GM10847 (cell line): ENCODE measurements around the gene XPR1.

ENCODE experiments used
- POLR2A ChIP-seq: IDR thresholded peaks from 2 replicates; pipeline ENCODE4 v1.6.1; 2011; ENCODE audit not compliant: insufficient read length; ENCODE audit errors: extremely low read depth

The XPR1 gene

GRCh38 chr1:180779584-180779983, 147.8 kb downstream of the XPR1 start:
- TF ChIP-seq POLR2A: no peak

DNA sequence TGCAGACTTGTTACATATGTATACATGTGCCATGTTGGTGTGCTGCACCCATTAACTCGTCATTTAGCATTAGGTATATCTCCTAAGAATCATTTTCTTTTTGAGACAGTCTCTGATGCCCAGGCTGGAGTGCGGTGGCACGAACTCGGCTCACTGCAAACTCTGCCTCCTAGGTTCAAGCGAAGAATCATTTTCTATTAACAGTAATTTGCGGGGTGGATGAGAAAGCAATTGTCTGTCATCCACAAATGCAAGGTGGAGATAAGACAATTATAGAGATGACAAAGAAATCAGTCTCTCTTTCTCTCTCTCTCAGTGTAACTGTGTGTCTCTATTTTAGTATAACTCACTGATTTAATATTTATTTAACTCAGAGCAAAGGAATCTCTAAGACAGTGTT, 149.9 kb downstream of the XPR1 start:
- no peak for TF ChIP-seq POLR2A

GRCh38 chr1:180785291-180785690, 153.5 kb downstream of the XPR1 start:
- no peak for TF ChIP-seq POLR2A

DNA sequence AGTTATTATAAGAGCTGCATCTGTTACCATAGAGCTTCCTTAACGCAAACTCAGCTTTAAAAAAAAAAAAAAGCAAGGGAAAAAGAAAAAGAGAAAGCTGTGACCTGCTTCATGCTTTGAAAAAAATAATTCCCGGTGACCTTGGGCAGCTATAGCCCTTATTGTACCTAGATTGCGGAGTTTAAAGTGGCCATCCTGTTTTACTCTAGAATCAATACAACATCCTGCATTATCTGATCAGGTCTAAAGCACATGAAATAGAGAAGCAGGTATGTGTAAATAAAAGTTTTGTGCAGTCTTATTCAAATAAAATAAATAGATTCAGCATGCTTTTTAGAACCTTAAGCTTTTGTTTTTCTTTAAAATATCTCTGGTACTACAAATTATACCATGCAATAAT, 154.1 kb downstream of the XPR1 start:
- TF ChIP-seq POLR2A: no peak

DNA sequence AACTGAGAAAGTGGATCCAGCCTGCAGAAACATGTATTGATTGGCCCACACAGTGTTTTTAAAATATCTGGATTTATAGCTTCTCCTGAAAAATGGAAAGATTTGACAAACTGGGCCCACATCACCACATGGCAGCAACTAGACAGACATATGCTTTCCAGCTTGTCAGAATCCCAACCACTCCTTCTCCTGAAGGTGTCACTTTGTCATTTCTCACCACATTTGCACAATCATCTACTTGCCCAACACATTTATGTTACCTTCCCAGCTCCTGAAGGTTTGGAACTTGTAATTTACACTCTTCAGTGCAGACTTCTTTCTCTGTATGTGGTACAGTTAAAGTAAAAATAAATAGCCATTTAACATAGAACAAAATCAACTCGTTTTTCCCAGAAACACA, 154.8 kb downstream of the XPR1 start:
- no peak for TF ChIP-seq POLR2A

DNA sequence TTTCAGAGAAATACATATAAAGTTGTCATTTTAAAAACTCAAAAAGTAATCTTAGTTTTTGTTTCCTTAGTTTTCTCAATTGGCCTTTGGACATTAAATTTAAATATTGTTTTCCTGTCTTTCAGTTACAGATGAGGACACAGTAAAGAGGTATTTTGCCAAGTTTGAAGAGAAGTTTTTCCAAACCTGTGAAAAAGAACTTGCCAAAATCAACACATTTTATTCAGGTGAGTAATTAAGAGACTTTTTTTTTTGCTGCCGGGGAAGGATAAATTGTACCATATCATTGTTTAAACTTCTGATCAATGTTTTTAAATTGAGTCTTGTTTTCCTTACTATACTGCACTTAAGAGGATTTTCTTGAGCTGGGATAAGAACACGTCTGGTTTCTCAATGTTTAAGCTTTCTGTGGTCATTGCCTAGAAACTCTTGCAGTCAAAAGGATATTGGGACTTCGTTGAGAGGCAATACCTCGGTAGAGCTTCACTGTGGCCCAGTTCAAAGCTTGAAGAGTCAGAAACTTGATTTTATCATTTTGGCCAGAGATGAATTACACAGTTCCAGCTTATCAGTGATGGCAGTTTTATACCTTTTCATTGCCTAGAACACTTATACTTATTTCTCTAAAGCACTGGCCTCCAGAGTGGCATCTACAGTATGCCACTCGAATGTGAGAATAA, 155.9 kb downstream of the XPR1 start:
- TF ChIP-seq POLR2A: no peak

DNA sequence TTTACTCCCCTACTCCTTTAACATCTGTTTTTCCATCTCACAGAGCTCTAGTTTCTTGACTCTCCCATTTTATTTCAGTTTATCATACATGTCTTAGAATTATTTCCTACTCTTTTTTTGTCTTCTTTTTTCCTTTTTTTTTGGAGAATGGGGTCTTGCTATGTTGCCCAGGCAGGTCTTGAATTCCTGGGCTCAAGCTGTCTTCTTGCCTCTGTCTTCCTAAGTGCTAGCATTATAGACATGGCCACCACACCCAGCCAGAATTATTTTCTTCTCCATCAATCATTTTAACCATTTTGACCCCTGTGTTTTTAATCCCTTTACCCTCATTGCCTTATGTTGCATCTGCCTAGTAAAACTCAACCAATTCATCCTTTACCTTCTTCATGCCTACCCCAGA, 157.6 kb downstream of the XPR1 start:
- TF ChIP-seq POLR2A: no peak

GRCh38 chr1:180791806-180792205, 160.0 kb downstream of the XPR1 start:
- no peak for TF ChIP-seq POLR2A

- no peak for TF ChIP-seq POLR2A
Observed at GRCh38 chr1:180793451-180793850, 161.6 kb downstream of the XPR1 start.

- TF ChIP-seq POLR2A: no peak
Observed at GRCh38 chr1:180796897-180797640, 165.2 kb downstream of the XPR1 start.

DNA sequence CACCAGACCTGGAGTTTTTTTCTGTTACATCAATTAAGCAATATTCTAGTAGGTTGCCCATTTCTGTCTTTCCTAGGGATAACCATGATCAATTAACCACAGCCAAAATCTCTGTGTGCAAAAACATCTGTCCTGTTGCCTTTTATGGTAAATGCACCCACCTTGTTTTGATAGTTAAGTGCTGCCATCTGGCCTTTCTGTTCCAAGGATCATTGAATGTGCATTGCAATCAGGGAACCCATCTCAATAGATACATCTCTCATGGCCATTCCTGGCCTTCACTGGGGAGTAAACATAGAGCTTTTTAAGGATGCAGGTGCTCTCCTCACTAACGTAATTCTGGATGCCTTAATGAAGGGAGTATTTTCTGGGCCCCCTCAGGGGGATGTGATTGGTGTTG, 169.1 kb downstream of the XPR1 start:
- no peak for TF ChIP-seq POLR2A

GRCh38 chr1:180802813-180803212, 171.0 kb downstream of the XPR1 start:
- TF ChIP-seq POLR2A: no peak

DNA sequence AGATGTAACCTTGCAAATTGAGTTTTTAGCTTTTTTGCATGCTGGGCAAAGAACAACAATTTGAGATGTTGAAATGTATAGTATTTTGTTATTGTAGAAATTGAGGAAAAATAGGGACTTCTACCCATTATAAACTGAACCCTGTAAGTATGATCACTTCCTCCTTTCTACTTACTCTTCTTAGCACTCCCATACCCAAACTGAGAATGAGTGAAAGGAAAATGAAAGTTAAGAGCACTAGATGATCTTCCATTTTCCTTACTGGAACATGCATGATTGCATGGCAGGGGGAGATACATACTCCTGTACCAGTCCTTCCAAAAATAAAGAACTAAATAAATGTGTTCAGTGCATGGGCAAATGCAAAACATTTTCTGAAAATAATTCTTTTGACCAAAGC, 173.5 kb downstream of the XPR1 start:
- TF ChIP-seq POLR2A: no peak

DNA sequence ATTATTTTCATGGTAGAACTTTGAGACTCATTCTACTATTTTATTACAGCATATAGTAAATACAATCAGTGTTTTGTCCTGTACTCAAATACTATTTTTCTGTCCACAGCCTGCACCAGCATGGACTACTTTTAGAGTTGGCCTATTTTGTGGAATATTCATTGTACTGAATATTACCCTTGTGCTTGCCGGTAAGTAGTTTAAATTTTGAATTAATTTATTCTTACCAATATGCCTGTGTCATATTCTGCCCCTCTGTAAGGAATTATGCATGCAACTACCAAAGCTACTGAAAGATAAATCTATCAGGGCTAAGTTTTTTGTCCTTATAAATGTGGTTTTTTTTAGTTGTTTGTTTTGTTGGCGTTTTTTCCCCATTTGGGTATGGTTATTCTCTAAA, 179.5 kb downstream of the XPR1 start:
- TF ChIP-seq POLR2A: no peak

DNA sequence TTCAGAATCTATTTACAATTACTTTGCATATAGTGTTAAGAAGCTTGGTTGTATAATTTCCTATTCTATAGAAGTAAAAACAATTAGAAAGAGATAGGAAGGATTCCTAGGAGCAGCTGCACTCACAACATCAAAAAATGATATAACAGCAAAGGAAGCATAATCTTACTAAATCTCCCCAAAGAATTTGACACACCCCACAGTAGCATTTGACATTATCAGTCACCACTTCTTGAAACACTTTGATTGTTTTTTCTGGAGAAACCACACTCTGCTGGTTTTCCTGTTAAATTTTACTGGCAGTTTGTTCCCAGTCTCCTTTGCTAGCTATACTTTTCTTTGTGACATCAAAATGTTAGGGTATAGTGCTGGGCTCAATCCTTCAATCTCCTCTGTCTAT, 180.1 kb downstream of the XPR1 start:
- TF ChIP-seq POLR2A: no peak

DNA sequence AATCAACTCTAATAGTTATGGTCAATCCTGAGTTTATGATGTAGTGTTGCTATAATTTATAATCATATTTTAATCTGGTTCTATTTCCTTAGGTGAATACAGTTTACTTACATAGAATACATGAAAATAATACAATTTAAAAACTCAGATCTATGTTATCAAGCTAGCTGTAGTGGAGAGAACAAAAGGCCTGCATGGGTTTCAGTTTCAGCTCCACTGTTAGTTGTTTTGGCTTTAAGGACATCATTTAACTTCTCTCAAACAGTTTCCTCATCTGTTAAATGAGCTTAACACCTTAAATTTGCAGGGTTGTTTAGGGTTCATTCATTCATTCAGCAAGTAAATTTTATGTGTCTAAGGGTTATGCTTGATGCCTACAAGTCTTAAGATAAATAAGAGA, 182.4 kb downstream of the XPR1 start:
- TF ChIP-seq POLR2A: no peak

GRCh38 chr1:180815188-180815587, 183.4 kb downstream of the XPR1 start:
- TF ChIP-seq POLR2A: no peak
